ENCODE results near the gene SNX24.
A peak's percentile ranks its signal among the peaks of the same experiment; 100 is the strongest.
"Not testable (repeated sequence)": the region's sequence is repeated elsewhere in the genome, so short reads cannot be mapped to it uniquely, and the experiment has no call there.

SNX24 gene, protein sequence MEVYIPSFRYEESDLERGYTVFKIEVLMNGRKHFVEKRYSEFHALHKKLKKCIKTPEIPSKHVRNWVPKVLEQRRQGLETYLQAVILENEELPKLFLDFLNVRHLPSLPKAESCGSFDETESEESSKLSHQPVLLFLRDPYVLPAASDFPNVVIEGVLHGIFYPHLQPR
- total RNA-seq = 2.3 to 6.7 (median 4.5) reads per million in 4 experiments

GRCh38 chr5:122845229-122846050 lies at the start of gene SNX24:
Gene SNX24, plus strand, starts transcription at chr5:122845613. Its CDS starts 21 bp downstream, at chr5:122845634.
- peak; percentile 32 for DNase-seq

DNA sequence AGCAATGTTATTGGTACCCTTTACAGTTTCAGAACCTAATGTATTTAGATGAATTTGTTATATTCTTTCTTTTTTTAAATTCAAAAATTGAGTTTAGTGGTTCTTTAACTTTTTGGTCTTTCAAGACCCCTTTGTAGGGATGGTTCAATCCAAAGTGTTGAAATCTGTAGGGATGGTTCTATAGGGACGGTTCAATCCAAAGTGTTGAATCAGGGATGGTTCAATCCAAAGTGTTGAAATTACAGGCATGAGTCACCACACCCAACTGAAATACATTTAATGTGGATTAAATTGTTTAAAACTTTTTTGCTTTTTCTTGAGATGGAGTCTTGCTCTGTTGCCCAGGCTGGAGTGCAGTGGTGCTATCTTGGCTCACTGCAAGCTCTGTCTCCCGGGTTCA lies 39.9 kb upstream of the SNX24 start:
- no peak for DNase-seq

DNA sequence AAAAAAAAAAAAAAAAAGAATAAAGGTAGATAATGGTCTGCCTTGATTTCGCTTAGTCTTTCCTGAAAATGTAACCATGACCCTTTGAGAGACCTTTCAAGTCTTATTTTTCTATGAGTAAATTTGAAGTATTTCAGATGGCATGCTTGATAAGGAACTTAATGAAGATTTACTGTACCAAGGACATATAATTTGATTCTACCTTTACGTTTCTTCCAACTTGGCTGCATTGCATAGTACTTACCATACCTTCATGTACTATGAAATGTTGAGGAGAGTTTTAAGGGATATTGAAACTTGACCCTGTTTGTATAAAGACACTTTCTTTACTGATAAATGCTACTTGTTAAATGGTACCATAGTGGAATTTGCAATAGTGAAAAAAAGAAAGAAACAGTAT lies 35.0 kb upstream of the SNX24 start:
- no peak for DNase-seq

DNA sequence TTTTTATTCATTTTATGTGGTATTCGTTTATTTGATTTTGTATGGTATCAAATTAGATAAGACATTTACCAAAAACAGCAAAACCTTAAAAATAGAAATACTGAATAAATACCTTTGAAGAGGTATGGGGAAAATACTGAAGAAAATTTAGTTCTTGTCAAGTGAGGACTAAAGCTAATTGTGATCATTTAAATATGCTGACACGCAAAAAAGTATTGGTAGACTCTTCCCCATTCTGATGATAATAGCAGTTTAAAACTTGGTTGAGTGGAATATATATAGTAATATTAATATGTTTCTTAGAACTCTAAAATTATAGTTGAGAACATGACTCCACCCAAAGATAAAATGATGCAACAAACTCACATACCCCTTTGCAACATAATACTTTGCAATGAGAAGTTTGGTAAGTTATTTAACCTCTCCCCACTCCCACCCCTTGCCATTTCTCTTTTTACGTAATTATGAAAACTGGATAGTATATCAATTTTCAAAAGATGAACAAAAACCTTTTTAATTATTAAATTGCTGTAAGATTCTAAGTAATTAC lies 30.1 kb upstream of the SNX24 start:
- DNase-seq = no peak

DNA sequence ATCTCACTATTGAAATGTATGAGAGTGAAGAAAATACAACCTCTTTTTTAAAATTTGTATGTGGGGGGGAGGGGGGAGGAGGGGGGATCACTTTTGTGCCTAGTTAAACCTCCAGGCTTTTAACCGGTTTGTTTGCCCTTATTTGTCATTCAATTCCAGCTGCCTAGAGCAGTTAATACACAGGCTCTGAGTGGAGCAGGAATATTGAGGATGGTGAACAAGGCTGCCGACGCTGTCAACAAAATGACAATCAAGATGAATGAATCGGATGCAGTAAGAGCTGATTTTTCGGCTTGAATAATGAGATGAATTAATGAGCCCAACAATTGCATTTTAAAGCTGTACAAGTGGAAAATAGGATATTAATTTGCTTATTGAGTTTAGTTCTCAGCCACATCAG lies 28.7 kb upstream of the SNX24 start:
- no peak for DNase-seq

DNA sequence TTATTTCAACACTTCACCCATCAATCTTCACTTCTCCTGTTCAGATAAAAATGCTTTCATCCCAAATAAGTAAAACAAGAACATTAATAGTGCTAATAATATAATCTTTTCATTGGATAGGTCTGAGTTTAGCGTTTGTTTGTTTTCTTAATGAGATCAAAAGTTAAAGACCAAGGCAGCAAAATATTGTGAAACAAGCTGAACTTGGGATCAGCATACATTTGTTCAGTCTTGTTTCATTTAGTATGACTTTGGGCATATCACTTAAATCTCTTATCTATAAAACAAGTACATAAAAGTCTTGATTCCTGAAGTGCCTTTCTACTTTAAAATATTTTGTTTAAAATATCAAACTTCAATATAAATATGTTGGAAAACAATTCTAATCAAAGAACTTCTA lies 13.4 kb upstream of the SNX24 start:
- DNase-seq = no peak

- no peak for DNase-seq
Measured at GRCh38 chr5:122835681-122836080, 9.7 kb upstream of the SNX24 start.

- DNase-seq = no peak
Measured at GRCh38 chr5:122836947-122837346, 8.5 kb upstream of the SNX24 start.

GRCh38 chr5:122839731-122840130 lies 5.7 kb upstream of the SNX24 start:
- DNase-seq = no peak

DNA sequence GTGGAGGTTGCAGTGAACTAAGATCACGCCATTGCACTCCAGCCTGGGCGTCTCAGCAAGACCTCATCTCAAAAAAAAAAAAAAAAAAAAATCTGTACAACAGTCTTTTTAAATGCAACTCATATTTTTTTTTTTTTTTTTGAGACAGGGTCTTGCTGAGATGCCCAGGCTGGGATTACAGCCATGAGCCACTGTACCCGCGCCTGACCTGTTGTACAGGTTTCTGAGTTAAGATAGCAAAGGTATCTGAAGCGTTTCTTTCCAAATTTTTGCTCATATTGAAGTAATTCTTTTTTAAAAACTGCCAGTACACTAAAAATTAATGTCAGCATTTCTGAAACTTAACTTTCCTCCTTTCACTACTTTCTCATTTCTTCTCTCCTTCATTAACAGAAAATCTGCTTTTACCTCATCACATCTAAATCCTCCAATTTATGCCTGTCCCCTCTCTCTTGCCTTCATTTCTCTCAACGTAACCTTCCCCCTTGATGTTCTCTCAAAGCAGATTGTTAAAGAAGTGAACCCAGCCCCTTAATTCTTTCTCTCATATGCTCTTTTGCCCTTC lies 3.3 kb upstream of the SNX24 start:
- DNase-seq = no peak

- no peak for DNase-seq
Measured at GRCh38 chr5:122844136-122844909, 1.1 kb upstream of the SNX24 start.

DNA sequence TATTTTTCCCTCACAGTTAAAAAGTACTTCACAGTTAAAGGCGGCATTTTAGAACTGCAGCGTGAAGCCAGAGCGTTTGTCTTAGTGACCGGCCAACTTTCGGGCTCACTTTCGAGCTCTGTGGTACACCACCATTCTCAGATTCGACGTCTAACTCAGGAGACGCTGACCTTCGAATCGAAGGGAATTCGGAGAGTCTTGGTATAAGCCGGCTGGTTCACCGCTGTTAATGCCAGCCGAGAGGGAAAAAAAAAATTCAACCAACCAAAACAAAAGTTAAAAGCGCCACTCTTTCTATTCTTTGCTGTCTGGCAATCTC lies 544 bp upstream of the SNX24 start:
- DNase-seq = no peak

DNA sequence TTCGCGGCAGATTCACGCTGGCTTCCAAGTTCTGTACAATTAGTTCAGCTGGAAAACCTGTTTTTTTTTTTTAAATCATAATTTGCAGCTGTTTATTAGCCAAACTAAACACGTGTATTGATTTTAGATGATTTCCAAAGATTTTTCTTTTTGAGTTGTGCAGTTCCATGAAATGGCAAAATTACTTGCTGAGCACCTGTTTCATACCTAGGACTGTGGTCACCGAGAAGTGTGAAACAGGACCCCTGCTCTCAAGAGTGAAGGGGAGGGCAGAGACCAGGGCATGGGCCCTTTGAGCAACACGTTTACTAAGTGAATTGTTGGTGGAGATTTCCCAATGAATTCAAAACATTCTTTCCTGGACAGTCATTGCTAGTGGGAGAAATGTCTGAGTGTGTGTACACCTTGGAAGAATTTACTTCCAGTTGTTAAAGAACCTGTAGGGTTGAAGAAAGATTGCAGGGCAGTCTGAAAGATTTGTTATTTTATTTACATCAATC lies 688 bp downstream of the SNX24 start:
- DNase-seq = no peak

- no peak for DNase-seq
Measured at GRCh38 chr5:122847687-122848081, 2.3 kb downstream of the SNX24 start.

DNA sequence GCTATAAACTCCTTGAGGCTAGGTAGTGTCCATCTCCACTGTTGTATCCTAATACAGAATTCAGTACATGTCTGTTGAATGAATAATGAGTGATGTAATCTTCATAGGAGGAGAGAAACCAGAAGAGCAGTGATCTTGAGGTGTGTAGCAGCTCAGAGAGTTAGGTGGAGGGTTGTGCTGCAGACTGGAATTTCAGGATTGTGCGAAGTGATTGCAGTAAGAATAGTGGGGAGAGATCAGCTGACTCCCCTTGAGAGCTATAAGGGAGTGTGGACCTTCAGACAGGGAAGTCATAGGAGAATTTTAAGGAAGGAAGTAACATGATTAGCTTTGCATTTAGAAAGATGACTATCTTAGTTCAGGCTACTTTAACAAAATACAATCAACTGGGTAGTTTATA lies 4.4 kb downstream of the SNX24 start:
- no peak for DNase-seq

DNA sequence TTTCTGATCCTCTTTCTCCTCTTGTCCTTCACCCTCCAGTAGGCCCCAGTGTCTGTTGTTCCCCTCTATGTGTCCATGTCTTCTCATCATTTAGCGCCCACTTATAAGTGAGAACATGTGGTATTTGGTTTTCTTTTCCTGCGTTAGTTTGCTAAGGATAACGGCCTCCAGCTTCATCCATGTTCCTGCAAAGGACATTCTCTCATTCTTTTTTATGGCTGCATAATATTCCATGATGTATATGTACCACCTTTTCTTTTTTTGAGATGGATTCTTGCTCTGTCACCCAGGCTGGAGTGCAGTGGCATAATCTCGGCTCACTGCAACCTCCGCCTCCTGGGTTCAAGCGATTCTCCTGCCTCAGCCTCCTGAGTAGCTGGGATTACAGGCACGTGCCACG lies 12.1 kb downstream of the SNX24 start:
- DNase-seq = not testable (repeated sequence)

GRCh38 chr5:122858451-122858850 lies 13.0 kb downstream of the SNX24 start:
- DNase-seq = no peak

DNA sequence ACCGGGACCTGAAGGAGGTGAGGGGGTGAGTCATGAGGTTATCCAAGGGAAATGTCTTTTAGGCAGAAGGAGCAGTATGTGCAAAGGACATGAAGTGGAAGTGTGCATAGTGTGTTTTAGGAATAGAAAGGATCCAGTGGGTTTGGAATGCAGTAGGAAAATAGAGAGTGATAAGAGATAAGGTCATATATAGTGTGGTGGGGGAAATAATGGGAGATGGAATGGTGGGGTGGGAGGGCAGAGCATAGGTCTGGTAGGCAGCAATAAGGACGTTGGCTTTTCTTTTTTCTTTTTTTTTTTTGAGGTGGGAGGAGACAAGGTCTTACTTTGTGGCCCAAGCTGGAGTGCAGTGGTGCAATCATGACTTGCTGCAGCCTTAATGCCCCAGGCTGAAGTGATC lies 17.8 kb downstream of the SNX24 start:
- DNase-seq = no peak

GRCh38 chr5:122863721-122864120 lies 18.3 kb downstream of the SNX24 start:
- DNase-seq = no peak

- DNase-seq = no peak
Measured at GRCh38 chr5:122864400-122864799, 19.0 kb downstream of the SNX24 start.

GRCh38 chr5:122864842-122865241 lies 19.4 kb downstream of the SNX24 start:
- DNase-seq = no peak

GRCh38 chr5:122870219-122870856 lies 24.9 kb downstream of the SNX24 start:
- DNase-seq = no peak

- no peak for DNase-seq
Measured at GRCh38 chr5:122871661-122872060, 26.2 kb downstream of the SNX24 start.

Data from effector CD8-positive, alpha-beta T cell (primary cell).